NCI-H345 (cell line): ENCODE data around the gene MYOZ3.

Experiments used
- DNase-seq: peaks from one replicate; lab custom pipeline; 2025; lab: John Stamatoyannopoulos, UW

Gene MYOZ3

DNA sequence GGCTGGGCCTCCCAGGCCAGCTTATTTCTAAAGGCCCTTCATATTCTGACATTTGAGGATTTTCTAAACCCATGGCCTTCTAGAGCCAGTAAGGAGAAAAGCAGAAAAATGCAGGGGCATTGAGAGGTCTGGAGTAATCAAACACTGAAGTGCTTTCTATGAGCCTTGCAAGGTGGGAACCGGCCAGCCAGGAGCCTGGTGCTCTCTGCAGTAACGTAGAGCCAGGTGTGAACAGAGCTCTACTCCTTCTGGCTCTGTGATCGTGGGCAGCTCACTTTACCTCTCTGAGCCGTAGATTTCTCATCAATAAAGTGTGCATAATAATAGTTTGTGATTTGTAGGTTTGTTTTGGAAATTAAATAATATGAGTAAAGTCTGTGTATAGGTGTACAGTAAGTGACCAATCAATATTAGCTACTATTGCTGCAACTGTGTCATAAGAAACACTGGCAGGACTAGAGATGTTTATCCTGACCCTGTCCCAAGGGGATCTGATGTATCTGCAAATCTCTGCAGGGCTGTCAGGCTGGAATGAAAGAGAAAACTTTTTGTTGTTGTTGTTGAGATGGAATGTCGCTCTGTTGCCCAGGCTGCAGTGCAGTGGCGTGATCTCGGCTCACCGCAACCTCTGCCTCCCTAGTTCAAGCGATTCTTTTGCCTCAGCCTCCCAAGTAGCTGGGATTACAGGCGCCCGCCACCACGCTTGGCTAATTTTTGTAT is 17.9 kb upstream of the MYOZ3 start:
- DNase-seq: no peak

DNA sequence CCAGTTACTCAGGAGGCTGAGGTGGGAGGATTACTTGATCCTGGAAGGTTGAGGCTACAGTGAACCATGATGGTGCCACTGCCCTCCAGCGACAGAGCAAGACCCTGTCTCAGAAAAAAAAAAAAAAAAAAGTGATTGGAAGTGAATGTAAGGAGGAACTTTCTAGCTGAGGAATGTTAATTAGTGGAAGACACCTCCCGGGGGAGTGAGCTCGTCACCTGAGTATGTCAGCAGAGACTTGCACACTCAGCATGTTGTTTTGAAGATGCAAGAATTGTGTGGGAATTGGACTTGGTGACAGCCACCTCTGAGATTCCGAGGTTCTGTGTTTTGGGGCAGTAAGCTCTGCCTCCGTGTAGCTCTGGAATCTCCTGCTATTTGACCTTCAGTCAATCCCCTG is 17.0 kb upstream of the MYOZ3 start:
- no peak for DNase-seq

DNA sequence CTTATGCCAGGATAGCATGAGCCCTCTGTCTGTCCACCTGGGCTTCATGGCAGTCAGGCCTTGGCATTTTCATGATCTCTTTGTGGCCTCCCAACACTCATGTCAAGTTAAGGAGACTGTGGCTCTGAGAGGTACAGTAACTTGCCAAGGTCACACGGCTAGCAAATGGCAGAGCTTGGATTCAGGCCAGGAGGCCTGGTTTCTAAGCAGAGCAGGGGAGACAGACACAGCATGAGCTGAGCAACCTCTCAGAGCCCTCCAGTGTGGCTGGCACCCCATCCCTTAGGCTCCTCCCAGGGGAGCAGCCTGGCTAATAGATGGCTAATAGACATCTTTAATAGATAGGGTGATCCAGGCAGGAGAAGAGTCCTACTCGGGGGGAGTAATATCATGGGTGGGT is 16.5 kb upstream of the MYOZ3 start:
- DNase-seq: no peak

DNA sequence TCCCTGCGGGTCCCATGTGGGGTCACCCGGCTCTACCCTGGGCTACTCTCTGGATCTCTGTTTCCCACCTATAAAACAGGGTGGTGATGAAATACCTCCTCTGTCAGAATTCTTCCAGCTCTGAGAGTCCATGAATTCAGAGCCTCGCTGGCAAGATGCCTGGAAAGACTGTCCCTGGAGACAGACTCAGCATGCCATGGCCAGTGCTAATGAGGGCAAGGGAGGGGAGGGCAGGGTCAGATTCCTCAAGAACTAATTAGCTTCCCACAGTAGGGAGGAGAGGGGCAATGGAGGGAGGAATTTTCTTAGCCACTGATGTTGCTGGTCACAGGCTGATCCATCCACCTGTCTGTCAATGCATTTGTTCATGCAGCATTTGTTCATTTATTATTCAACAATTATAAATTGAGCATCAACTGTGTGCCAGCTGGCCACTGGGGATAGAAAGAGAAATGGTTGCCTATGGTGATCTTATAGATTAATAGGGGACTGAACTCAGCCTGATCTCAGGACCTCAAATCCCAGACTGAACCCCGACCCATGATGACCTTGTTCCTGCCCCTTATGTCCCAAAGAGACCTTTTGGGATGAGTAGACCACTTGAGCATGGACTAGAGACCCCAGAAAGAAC is 15.9 kb upstream of the MYOZ3 start:
- peak; percentile 13 for DNase-seq

DNA sequence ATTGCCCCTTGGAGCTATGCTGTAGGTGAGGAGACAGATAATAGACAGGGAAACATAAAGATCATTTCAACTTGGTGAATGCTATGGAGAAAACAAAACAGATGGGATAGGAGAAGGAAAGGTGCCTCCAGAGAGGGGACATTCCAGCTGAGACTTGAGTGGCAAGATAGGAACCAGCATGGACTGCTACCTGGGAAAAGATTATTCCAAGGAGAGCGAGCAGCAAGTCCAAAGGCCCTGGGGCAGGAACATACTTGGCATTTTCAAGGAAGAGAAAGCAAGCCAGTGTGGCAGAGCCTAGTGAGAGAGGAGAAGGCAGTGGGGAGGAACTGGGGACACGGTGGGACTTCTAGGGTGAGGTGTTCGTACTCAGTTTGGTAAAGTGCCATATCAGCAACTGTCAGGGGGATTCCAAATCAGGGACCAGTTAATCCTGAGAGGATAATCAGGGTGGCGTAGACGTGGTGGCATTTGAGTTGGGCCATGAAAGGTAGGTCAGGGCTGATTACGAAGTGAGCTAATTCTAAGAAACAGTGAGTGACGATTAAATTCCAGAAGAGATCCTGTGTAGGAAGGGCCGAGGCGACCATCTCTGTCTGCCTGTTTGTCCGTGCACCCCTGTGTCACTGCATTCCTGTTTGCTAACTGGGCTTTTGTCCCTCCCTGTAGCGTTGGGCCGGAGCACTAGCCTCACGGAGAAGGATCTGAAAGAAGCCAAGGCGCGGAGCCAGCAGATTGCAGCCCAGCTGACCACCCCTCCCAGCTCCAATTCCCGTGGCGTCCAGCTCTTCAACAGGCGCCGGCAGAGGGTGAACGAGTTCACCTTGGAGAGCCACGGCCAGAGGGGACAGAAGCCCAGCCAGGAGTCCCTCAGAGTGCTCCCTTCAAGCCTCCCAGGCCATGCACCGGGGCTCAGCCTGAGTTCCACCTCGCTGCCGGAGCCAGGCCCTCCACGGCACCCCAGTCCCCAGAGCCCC is 13.5 kb upstream of the MYOZ3 start:
- no peak for DNase-seq

DNA sequence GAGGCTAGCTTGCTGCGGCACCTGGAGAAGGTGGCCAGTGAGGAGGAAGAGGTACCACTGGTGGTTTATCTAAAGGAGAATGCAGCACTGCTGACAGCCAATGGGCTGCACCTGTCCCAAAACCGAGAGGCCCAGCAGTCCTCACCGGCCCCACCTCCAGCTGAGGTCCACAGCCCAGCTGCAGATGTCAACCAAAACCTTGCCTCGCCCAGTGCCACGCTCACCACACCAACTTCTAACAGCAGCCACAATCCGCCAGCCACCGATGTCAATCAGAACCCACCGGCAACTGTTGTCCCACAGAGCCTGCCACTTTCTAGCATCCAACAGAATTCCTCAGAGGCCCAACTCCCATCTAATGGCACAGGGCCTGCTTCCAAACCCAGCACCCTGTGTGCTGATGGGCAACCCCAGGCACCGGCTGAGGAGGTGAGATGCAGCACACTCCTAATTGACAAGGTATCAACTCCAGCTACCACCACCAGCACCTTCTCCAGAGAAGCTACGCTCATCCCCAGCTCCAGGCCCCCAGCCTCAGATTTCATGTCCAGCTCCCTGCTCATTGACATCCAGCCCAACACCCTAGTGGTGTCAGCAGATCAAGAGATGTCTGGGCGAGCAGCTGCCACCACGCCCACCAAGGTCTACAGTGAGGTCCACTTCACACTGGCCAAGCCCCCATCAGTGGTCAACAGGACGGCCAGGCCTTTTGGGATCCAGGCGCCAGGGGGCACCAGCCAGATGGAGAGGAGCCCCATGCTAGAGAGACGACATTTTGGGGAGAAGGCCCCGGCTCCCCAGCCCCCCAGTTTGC is 12.6 kb upstream of the MYOZ3 start:
- DNase-seq: no peak

DNA sequence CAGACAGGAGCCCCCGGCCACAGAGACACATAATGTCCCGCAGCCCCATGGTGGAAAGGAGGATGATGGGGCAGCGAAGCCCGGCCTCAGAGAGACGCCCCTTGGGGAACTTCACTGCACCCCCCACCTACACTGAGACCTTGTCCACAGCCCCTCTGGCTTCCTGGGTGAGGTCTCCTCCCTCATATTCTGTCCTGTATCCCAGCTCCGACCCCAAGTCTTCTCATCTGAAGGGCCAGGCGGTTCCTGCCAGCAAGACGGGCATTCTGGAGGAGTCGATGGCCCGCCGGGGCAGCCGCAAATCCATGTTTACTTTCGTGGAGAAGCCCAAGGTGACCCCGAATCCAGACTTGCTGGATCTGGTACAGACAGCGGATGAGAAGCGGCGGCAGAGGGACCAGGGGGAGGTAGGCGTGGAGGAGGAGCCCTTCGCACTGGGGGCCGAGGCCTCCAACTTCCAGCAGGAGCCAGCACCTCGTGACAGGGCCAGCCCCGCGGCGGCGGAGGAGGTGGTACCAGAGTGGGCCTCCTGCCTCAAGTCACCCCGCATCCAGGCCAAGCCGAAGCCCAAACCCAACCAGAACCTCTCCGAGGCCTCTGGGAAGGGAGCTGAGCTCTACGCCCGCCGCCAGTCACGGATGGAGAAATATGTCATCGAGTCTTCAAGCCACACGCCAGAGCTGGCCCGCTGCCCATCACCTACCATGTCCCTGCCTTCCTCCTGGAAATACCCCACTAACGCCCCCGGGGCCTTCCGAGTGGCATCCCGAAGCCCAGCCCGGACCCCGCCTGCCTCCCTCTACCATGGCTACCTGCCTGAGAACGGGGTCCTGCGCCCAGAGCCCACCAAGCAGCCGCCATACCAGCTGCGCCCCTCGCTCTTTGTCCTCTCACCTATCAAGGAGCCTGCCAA is 11.7 kb upstream of the MYOZ3 start:
- DNase-seq: no peak

DNA sequence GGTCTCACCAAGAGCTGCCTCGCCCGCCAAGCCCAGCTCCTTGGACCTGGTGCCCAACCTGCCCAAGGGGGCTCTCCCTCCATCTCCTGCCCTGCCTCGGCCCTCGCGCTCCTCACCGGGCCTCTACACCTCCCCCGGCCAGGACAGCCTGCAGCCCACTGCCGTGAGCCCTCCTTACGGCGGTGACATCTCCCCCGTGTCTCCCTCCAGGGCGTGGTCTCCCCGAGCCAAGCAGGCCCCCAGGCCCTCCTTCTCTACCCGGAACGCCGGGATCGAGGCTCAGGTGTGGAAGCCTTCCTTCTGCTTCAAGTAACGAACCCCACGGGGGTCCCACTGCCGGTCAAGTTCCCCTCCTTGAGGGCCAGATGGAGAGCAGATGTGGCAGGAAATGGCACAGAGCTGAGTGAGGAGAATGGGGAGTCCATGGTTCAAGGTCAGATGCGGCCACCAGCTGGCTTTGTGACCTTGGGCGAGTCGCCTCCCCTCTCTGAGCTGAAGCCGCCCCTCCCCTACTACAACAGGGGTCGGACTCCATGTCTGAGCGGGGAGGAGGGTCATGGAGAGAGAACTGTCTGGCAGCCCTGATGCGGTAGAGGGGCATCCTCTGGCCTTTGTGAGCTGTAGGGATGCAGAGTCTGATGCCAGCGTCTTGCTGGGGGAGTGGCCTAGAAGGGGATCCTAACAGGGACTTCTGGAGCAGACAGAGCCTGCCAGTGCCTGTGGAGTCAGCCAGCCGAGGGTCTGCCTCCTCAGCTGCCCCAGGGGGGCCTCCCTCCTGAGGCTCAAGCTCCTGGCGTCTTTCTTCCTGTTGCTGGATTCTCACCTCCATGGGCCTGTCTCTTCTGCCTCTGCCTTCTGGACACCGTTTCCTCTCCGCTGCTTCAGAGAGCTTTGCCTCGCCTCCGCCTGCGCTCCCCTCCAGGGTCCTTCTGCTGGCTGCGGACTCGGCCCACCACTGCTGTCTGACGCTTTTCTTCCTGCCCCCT is 10.7 kb upstream of the MYOZ3 start:
- DNase-seq: no peak

DNA sequence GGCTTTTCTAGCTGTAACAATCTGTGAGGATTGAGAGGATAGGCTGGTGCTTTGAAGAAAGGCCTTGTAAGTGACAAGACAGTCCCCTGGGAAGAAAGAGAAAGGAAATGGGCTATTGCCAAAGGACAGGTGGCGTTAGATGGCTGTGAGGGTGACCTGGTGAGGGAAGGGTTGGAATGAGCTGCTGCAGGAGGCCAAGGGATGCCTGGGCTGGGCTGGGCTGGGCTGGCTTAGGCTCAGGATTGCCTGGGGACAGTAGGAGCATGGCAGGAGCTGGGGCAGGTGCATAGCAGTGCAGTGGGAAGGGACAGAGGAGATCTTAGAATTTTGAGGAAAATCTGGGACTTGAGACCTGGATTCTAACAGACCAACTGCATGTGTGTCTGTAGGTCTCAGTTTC is 9.7 kb upstream of the MYOZ3 start:
- no peak for DNase-seq

DNA sequence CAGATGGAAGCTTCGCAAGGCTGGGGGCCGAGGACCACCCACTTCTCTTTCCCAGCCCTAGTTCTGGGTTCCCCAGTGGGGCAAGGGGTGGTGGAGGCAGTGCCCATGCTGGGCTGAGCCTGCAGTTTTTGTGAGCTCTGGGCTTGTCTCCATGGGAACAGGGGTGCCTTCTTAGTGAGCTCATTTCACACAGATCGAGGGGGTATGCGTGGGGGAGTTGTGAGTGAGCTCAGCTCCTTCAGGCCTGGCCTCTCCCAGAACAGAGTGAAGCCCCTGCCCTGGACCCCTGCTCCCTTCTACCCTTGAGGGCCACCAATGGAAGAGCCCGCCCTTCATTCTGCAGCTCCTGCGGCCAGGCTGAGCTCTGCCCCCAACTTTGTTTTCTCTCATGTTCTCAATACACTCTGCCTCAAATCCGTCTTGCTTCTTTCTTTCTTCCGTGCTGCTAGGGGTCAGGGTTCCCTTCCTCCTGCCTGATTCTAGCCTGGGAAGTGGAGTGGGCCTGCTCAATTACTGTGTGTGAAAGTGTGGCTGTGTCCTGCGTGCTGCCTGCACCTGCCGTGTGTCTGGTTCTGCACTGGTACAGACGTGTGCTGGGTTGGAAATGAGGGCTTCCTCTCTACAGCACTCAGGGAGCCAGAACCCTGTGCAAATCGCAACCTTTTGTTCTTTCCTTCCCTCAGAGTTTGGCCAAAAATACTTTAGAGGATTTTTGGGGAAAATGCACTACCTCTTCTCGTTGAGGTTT is 9.0 kb upstream of the MYOZ3 start:
- DNase-seq: no peak

DNA sequence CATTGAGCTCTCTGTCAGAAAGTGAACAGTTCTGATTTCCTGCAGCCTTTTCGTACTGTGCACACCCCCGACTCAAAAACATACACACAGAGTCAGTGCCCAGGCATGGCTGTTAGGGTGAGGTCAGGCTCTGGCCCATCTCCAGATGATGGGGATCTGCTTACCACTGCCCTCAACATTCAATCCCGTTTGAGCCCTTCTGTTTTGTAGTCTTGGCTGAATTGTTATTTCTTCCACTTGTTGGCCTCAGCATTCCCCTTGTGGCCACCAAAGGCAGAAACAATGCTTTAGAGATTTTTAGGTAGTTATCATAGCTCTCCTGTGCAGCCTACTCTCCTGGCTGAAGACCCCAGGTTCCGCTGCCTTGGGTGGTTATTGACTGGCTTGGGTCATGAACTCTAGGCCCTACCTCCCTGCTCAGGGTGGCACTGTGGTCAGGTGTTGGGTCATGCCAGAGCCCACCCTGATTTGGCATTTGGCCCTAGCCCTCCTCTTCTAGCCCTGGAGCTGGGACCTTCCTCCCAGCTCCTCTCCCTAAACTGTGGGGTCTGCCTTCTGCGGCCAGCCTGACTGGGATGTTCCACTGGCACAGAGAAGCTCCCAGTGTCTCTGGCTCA is 7.8 kb upstream of the MYOZ3 start:
- DNase-seq: no peak

DNA sequence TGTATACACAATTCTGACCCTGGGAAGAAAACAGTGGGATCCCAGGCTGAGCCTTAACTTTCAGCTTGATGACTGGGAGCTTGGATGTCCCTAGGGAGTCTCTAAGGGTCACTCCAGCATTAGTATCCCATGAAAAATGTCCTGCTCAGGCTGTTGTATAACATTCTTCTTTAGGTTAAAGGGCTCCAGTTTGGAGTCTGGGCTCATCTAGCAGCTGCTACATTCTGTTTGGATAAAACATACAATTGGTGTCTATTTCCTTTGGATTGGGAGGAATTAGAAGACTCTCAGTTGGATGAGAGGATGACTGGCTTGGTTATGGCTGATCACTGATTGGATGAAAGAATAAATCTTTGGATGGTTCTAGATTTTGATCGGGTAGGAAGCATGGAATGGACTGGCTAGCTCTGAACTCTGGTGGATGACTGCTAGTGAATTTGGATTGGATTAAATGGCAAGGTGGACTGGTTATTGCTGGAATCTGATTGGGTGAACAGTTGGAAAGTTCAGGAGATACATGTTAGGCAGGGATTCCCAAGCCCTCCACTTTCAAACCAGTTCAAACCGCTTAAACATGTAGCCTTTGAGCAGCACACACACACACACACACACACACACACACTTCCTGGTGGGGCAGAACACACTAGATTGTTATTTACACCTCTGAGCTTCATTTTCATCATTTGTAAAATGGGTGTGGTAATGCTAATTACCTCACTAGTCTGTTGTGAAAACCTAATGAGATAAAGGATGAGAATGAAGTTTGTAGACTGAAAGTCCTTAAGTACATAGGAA is 7.1 kb upstream of the MYOZ3 start:
- DNase-seq: no peak

DNA sequence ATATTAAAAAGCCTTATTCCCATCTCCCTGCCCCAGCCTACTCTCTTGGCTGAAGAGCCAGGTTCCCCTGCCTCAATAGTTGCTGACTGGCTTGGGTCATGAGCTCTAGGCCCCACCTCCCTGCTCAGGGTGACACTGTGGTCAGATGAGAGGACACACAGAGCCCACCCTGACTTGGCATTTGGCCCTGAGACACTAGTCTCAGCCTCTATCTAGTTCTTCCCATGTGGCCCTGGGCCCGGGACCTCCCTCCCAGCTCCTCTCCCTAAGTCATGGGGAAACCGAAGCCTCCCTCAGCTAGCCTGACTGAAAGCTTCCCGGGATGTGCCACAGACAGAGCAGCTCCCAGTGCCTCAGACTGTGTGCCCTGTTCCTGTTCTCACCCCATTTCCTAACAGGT is 5.8 kb upstream of the MYOZ3 start:
- no peak for DNase-seq

DNA sequence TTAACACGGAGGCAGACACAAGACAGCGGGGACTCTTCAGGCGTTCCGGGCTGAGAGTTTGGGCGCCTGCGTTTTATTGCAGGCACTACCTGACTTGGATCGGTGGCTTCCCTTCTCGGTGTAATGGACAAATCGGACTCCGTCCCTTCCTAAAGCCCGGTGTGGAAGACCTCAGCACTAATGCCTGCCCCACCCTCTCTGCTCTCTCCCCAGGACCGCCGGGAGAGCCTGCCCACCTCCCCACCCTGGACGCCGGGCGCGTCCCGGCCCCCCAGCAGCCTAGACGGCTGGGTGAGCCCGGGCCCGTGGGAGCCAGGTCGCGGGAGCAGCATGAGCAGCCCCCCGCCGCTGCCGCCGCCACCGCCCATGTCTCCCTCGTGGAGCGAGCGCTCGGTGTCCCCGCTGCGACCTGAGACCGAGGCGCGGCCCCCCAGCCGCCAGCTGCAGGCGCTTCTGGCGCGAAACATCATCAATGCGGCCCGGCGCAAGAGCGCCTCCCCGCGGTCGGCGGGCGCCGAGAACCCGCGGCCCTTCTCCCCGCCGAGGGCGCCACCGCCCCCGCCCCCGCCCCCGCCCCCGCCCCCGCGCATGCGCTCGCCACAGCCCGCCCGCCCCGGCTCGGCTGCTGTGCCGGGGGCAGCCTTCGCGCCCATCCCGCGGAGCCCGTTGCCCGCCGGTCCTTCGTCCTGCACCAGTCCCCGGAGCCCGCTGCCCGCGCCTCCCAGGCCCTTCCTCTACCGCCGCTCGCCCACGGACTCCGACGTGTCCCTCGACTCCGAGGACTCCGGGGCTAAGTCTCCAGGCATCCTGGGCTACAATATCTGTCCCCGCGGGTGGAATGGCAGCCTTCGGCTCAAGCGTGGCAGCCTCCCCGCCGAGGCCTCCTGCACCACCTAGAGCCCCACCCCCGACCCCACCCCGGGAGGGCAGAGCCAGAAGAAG is 4.6 kb upstream of the MYOZ3 start:
- DNase-seq: peak; percentile 73

DNA sequence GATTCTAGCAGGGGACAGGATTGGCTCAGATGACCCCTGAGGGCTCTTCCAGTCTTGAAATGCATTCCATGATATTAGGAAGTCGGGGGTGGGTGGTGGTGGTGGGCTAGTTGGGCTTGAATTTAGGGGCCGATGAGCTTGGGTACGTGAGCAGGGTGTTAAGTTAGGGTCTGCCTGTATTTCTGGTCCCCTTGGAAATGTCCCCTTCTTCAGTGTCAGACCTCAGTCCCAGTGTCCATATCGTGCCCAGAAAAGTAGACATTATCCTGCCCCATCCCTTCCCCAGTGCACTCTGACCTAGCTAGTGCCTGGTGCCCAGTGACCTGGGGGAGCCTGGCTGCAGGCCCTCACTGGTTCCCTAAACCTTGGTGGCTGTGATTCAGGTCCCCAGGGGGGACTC is 2.9 kb upstream of the MYOZ3 start:
- DNase-seq: no peak

DNA sequence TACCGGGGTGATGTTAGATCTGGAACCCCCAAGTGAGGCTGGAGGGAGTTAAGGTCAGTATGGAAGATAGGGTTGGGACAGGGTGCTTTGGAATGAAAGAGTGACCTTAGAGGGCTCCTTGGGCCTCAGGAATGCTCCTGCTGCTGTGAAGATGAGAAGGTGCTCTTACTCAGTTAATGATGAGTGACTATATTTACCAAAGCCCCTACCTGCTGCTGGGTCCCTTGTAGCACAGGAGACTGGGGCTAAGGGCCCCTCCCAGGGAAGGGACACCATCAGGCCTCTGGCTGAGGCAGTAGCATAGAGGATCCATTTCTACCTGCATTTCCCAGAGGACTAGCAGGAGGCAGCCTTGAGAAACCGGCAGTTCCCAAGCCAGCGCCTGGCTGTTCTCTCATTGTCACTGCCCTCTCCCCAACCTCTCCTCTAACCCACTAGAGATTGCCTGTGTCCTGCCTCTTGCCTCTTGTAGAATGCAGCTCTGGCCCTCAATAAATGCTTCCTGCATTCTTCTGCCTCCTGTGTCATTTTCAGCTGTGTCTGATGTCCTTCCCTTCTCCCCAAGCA is 2.3 kb upstream of the MYOZ3 start:
- DNase-seq: no peak
